Activated CD8-positive, alpha-beta T cell treated with anti-CD3 and anti-CD28 coated beads, Interleukin-2, amount 10 ng/mL, durations not matched to agents 7 days and 5 days (primary cell): Measurements from ENCODE around the gene FRRS1. TPM values are rescaled to one million over a fixed set of nuclear protein-coding genes. Genes with fewer than 3 reads are reported as not detected.
A peak's percentile ranks its signal among the peaks of the same experiment; 100 is the strongest.

Experiments used
- ATAC-seq: fragments of 150-1000 bp; cut with Tn5 transposase; one replicate; pipeline ENCODE4 v1.10.0; 2021; ENCODE audit warnings: moderate library complexity
- CTCF ChIA-PET: fragments of 350-600 bp; sonication (Branson Sonifier 250); formaldehyde crosslinking; loops from one replicate; lab custom pipeline; 2021; ENCODE audit warnings: antibody characterized with exemption; lab: Charles Lee
- POLR2A ChIA-PET: fragments of 350-600 bp; sonication (Branson Sonifier 250); formaldehyde crosslinking; loops from one replicate; lab custom pipeline; 2021; ENCODE audit warnings: antibody characterized with exemption; lab: Charles Lee
- DNase-seq: peaks from one replicate; pipeline ENCODE4 v3.0.0-alpha.2; 2020
- H3K27ac Mint-ChIP-seq: one replicate; pipeline ENCODE4 v1.8.0; 2021; ENCODE audit warnings: mild to moderate bottlenecking, mixed read lengths
- H3K27me3 Mint-ChIP-seq: one replicate; pipeline ENCODE4 v1.8.0; 2021; ENCODE audit warnings: low read depth, mixed read lengths
- H3K36me3 Mint-ChIP-seq: one replicate; pipeline ENCODE4 v1.8.0; 2021; ENCODE audit warnings: low read depth, mixed read lengths
- H3K4me1 Mint-ChIP-seq: one replicate; pipeline ENCODE4 v1.8.0; 2021; ENCODE audit warnings: low read depth, mixed read lengths
- H3K4me3 Mint-ChIP-seq: one replicate; pipeline ENCODE4 v1.8.0; 2021; ENCODE audit warnings: mild to moderate bottlenecking, mixed read lengths
- H3K9me3 Mint-ChIP-seq: one replicate; pipeline ENCODE4 v1.8.0; 2022; ENCODE audit warnings: mixed read lengths; ENCODE audit not compliant: insufficient read depth
- total RNA-seq, 2 experiments: library from RNA; stranded (reverse); gene quantifications; one replicate each; pipeline ENCODE4 v1.2.3, GENCODE V29; 2021

FRRS1 gene
- total RNA-seq, 2 experiments from 2014 or later = 4.7 to 5.0 TPM

GRCh38 chr1:99697580-99697979, 68.9 kb downstream of the FRRS1 start:
- CTCF ChIA-PET = interaction anchor here (0.6 to 1.4 kb wide), 2 partner anchors 10 to 12 kb away, joined by 3 to 7 read pairs; no protein-coding TSS in a partner anchor

GRCh38 chr1:99696616-99697015, 69.8 kb downstream of the FRRS1 start:
- POLR2A ChIA-PET = no interaction called here
- no peak overlapping the region for H3K4me3 Mint-ChIP-seq
- H3K27me3 Mint-ChIP-seq = peaks cover 44% of the 10 kb centered on the region
- no peak overlapping the region for H3K27ac Mint-ChIP-seq
- H3K9me3 Mint-ChIP-seq = no peaks in the 10 kb centered on the region
- H3K4me1 Mint-ChIP-seq = no peaks in the 10 kb centered on the region
- no peak for DNase-seq
- no peak for ATAC-seq
- CTCF ChIA-PET = interaction anchor here (1.4 to 3.3 kb wide), 2 partner anchors 11 kb away, joined by 7 to 13 read pairs; no protein-coding TSS in a partner anchor
- H3K36me3 Mint-ChIP-seq = no peaks in the 10 kb centered on the region

More at GRCh38 chr1:99697580-99697979, 68.9 kb downstream of the FRRS1 start:
- no peak for ATAC-seq
- no peak overlapping the region for H3K27ac Mint-ChIP-seq
- no peak overlapping the region for H3K4me3 Mint-ChIP-seq
- H3K36me3 Mint-ChIP-seq = no peaks in the 10 kb centered on the region
- no peak for DNase-seq
- peaks cover 43% of the 10 kb centered on the region for H3K27me3 Mint-ChIP-seq
- POLR2A ChIA-PET = no interaction called here
- H3K4me1 Mint-ChIP-seq = no peaks in the 10 kb centered on the region
- H3K9me3 Mint-ChIP-seq = no peaks in the 10 kb centered on the region

GRCh38 chr1:99691175-99691574, 75.3 kb downstream of the FRRS1 start:
- POLR2A ChIA-PET = no interaction called here
- Mint-ChIP-seq H3K9me3 (no peaks in the 10 kb centered on the region), H3K27ac (no peak overlapping the region), H3K4me1 (no peaks in the 10 kb centered on the region), H3K4me3 (no peak overlapping the region), H3K36me3 (no peaks in the 10 kb centered on the region), H3K27me3 (peaks cover 32% of the 10 kb centered on the region)
- CTCF ChIA-PET = interaction anchor here (0.6 kb wide), 1 partner anchor 31 kb away, joined by 3 read pairs; no protein-coding TSS in a partner anchor
- DNase-seq (no peak), ATAC-seq (no peak)

GRCh38 chr1:99685516-99686180, 80.8 kb downstream of the FRRS1 start:
- ChIA-PET CTCF (interaction anchor here (1.0 to 2.2 kb wide), 11 partner anchors 9 to 505 kb away, joined by 3 to 13 read pairs (median 6); no protein-coding TSS in a partner anchor), POLR2A (no interaction called here)
- peak; percentile 60 for DNase-seq
- Mint-ChIP-seq H3K4me1 (no peaks in the 10 kb centered on the region), H3K4me3 (no peak overlapping the region), H3K36me3 (no peaks in the 10 kb centered on the region), H3K9me3 (no peaks in the 10 kb centered on the region), H3K27me3 (peaks cover 20% of the 10 kb centered on the region), H3K27ac (no peak overlapping the region)
- peak; percentile 67 for ATAC-seq

GRCh38 chr1:99682291-99682751, 84.1 kb downstream of the FRRS1 start:
- ChIA-PET POLR2A (no interaction called here), CTCF (no interaction called here)
- ATAC-seq (no peak), DNase-seq (no peak)
- H3K27ac Mint-ChIP-seq = no peak overlapping the region
- peaks cover 13% of the 10 kb centered on the region for H3K27me3 Mint-ChIP-seq
- H3K4me1 Mint-ChIP-seq = no peaks in the 10 kb centered on the region
- no peak overlapping the region for H3K4me3 Mint-ChIP-seq
- no peaks in the 10 kb centered on the region for H3K9me3 Mint-ChIP-seq
- no peaks in the 10 kb centered on the region for H3K36me3 Mint-ChIP-seq

GRCh38 chr1:99681583-99681982, 84.9 kb downstream of the FRRS1 start:
- H3K36me3 Mint-ChIP-seq = no peaks in the 10 kb centered on the region
- no peak overlapping the region for H3K27ac Mint-ChIP-seq
- H3K4me1 Mint-ChIP-seq = no peaks in the 10 kb centered on the region
- ChIA-PET CTCF (no interaction called here), POLR2A (no interaction called here)
- no peak overlapping the region for H3K4me3 Mint-ChIP-seq
- DNase-seq = no peak
- no peaks in the 10 kb centered on the region for H3K9me3 Mint-ChIP-seq
- H3K27me3 Mint-ChIP-seq = peaks cover 16% of the 10 kb centered on the region
- ATAC-seq = no peak

- H3K9me3 Mint-ChIP-seq = no peaks in the 10 kb centered on the region
- CTCF ChIA-PET = interaction anchor here (0.8 kb wide), 1 partner anchor 757 kb away, joined by 3 read pairs; no protein-coding TSS in a partner anchor
- no peak overlapping the region for H3K4me3 Mint-ChIP-seq
These were observed 86.2 kb downstream of the FRRS1 start for GRCh38 chr1:99680270-99680669.

GRCh38 chr1:99677416-99677815, 89.0 kb downstream of the FRRS1 start:
- DNase-seq (no peak), ATAC-seq (no peak)
- CTCF ChIA-PET = no interaction called here
- no peaks in the 10 kb centered on the region for H3K9me3 Mint-ChIP-seq
- H3K36me3 Mint-ChIP-seq = no peaks in the 10 kb centered on the region
- POLR2A ChIA-PET = no interaction called here
- no peaks in the 10 kb centered on the region for H3K4me1 Mint-ChIP-seq
- H3K27me3 Mint-ChIP-seq = peaks cover 22% of the 10 kb centered on the region
- no peak overlapping the region for H3K4me3 Mint-ChIP-seq
- no peak overlapping the region for H3K27ac Mint-ChIP-seq

More at GRCh38 chr1:99680270-99680669, 86.2 kb downstream of the FRRS1 start:
- Mint-ChIP-seq H3K27me3 (peaks cover 18% of the 10 kb centered on the region), H3K36me3 (no peaks in the 10 kb centered on the region), H3K27ac (no peak overlapping the region), H3K4me1 (no peaks in the 10 kb centered on the region)
- ATAC-seq (no peak), DNase-seq (no peak)
- POLR2A ChIA-PET = no interaction called here

- no peak for ATAC-seq
- Mint-ChIP-seq H3K27me3 (peaks cover 25% of the 10 kb centered on the region), H3K9me3 (no peaks in the 10 kb centered on the region), H3K4me3 (no peak overlapping the region), H3K4me1 (no peaks in the 10 kb centered on the region), H3K36me3 (no peaks in the 10 kb centered on the region), H3K27ac (no peak overlapping the region)
- POLR2A ChIA-PET = interaction anchor here (0.6 kb wide), 1 partner anchor 152 kb away, joined by 3 read pairs; no protein-coding TSS in a partner anchor
- DNase-seq = no peak
- CTCF ChIA-PET = no interaction called here
These were observed 89.6 kb downstream of the FRRS1 start for GRCh38 chr1:99676876-99677275.

- Mint-ChIP-seq H3K27me3 (peaks cover 25% of the 10 kb centered on the region), H3K4me1 (no peaks in the 10 kb centered on the region), H3K9me3 (no peaks in the 10 kb centered on the region), H3K36me3 (no peaks in the 10 kb centered on the region), H3K4me3 (no peak overlapping the region), H3K27ac (no peak overlapping the region)
- ATAC-seq (no peak), DNase-seq (no peak)
- ChIA-PET CTCF (no interaction called here), POLR2A (no interaction called here)
These were observed 90.4 kb downstream of the FRRS1 start for GRCh38 chr1:99675994-99676393.

GRCh38 chr1:99675292-99675691, 91.1 kb downstream of the FRRS1 start:
- H3K36me3 Mint-ChIP-seq = no peaks in the 10 kb centered on the region
- no peak overlapping the region for H3K27ac Mint-ChIP-seq
- H3K4me3 Mint-ChIP-seq = no peak overlapping the region
- DNase-seq (no peak), ATAC-seq (no peak)
- H3K27me3 Mint-ChIP-seq = peaks cover 25% of the 10 kb centered on the region
- POLR2A ChIA-PET = no interaction called here
- H3K9me3 Mint-ChIP-seq = no peaks in the 10 kb centered on the region
- no peaks in the 10 kb centered on the region for H3K4me1 Mint-ChIP-seq
- CTCF ChIA-PET = no interaction called here
